ENCODE results near the gene LIX1.

LIX1 gene

GRCh38 chr5:97076098-97076497 lies 66.3 kb downstream of the LIX1 start:
- no peak for TF ChIP-seq CTCF (IDR thresholded peaks at IDR 0.05; ENCODE audit: insufficient read depth, low read depth, low read length, missing control alignments)
- no peak for DNase-seq (ENCODE audit: low read depth)

GRCh38 chr5:97075649-97076048 lies 66.8 kb downstream of the LIX1 start:
- no peak for TF ChIP-seq CTCF (IDR thresholded peaks at IDR 0.05; ENCODE audit: insufficient read depth, low read depth, low read length, missing control alignments)
- DNase-seq (ENCODE audit: low read depth), result no peak

More at GRCh38 chr5:97076098-97076497, 66.3 kb downstream of the LIX1 start:
- H3K4me3 ChIP-seq (ENCODE audit: low read length), result no peak overlapping the region

GRCh38 chr5:97074859-97075489 lies 67.4 kb downstream of the LIX1 start:
- no peak for TF ChIP-seq CTCF (IDR thresholded peaks at IDR 0.05; ENCODE audit: insufficient read depth, low read depth, low read length, missing control alignments)
- DNase-seq (ENCODE audit: low read depth), result no peak
- no peak overlapping the region for H3K4me3 ChIP-seq (ENCODE audit: low read length)

More at GRCh38 chr5:97075649-97076048, 66.8 kb downstream of the LIX1 start:
- H3K4me3 ChIP-seq (ENCODE audit: low read length), result no peak overlapping the region

- DNase-seq (ENCODE audit: low read depth), result no peak
- H3K4me3 ChIP-seq (ENCODE audit: low read length), result no peak overlapping the region
- TF ChIP-seq CTCF (IDR thresholded peaks at IDR 0.05; ENCODE audit: insufficient read depth, low read depth, low read length, missing control alignments), result no peak
Measured at GRCh38 chr5:97073420-97073819, 69.0 kb downstream of the LIX1 start.

- no peak for DNase-seq (ENCODE audit: low read depth)
- no peak overlapping the region for H3K4me3 ChIP-seq (ENCODE audit: low read length)
- no peak for TF ChIP-seq CTCF (IDR thresholded peaks at IDR 0.05; ENCODE audit: insufficient read depth, low read depth, low read length, missing control alignments)
Measured at GRCh38 chr5:97072696-97073095, 69.7 kb downstream of the LIX1 start.

GRCh38 chr5:97071993-97072392 lies 70.4 kb downstream of the LIX1 start:
- no peak overlapping the region for H3K4me3 ChIP-seq (ENCODE audit: low read length)

More at GRCh38 chr5:97071993-97072392, 70.4 kb downstream of the LIX1 start:
- no peak for DNase-seq (ENCODE audit: low read depth)
- TF ChIP-seq CTCF (IDR thresholded peaks at IDR 0.05; ENCODE audit: insufficient read depth, low read depth, low read length, missing control alignments), result no peak

Measured in epithelial cell of esophagus (primary cell).